HG03103 (cell line): ENCODE data around the gene HBA1.
A peak's percentile ranks its signal among the peaks of the same experiment; 100 is the strongest.
"Not testable (repeated sequence)": the region's sequence is repeated elsewhere in the genome, so short reads cannot be mapped to it uniquely, and the experiment has no call there.

Source experiments
- ATAC-seq: cut with Tn5 transposase; IDR thresholded peaks from one replicate; pipeline ENCODE4 v1.9.1; 2021; ENCODE audit warnings: low read depth; ENCODE audit not compliant: unreplicated experiment

HBA1 gene

GRCh38 chr16:173928-174769 is 2.3 kb upstream of the HBA1 start:
- not testable (repeated sequence) for ATAC-seq

DNA sequence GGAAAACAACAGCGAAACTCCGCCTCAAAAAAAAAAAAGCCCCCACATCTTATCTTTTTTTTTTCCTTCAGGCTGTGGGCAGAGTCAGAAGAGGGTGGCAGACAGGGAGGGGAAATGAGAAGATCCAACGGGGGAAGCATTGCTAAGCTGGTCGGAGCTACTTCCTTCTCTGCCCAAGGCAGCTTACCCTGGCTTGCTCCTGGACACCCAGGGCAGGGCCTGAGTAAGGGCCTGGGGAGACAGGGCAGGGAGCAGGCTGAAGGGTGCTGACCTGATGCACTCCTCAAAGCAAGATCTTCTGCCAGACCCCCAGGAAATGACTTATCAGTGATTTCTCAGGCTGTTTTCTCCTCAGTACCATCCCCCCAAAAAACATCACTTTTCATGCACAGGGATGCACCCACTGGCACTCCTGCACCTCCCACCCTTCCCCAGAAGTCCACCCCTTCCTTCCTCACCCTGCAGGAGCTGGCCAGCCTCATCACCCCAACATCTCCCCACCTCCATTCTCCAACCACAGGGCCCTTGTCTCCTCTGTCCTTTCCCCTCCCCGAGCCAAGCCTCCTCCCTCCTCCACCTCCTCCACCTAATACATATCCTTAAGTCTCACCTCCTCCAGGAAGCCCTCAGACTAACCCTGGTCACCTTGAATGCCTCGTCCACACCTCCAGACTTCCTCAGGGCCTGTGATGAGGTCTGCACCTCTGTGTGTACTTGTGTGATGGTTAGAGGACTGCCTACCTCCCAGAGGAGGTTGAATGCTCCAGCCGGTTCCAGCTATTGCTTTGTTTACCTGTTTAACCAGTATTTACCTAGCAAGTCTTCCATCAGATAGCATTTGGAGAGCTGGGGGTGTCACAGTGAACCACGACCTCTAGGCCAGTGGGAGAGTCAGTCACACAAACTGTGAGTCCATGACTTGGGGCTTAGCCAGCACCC is 1.2 kb upstream of the HBA1 start:
- ATAC-seq, result no peak

DNA sequence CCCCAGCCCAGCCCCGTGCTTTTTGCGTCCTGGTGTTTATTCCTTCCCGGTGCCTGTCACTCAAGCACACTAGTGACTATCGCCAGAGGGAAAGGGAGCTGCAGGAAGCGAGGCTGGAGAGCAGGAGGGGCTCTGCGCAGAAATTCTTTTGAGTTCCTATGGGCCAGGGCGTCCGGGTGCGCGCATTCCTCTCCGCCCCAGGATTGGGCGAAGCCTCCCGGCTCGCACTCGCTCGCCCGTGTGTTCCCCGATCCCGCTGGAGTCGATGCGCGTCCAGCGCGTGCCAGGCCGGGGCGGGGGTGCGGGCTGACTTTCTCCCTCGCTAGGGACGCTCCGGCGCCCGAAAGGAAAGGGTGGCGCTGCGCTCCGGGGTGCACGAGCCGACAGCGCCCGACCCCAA is 474 bp upstream of the HBA1 start:
- ATAC-seq, result not testable (repeated sequence)

DNA sequence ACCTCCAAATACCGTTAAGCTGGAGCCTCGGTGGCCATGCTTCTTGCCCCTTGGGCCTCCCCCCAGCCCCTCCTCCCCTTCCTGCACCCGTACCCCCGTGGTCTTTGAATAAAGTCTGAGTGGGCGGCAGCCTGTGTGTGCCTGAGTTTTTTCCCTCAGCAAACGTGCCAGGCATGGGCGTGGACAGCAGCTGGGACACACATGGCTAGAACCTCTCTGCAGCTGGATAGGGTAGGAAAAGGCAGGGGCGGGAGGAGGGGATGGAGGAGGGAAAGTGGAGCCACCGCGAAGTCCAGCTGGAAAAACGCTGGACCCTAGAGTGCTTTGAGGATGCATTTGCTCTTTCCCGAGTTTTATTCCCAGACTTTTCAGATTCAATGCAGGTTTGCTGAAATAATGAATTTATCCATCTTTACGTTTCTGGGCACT is 928 bp downstream of the HBA1 start:
- no peak for ATAC-seq

DNA sequence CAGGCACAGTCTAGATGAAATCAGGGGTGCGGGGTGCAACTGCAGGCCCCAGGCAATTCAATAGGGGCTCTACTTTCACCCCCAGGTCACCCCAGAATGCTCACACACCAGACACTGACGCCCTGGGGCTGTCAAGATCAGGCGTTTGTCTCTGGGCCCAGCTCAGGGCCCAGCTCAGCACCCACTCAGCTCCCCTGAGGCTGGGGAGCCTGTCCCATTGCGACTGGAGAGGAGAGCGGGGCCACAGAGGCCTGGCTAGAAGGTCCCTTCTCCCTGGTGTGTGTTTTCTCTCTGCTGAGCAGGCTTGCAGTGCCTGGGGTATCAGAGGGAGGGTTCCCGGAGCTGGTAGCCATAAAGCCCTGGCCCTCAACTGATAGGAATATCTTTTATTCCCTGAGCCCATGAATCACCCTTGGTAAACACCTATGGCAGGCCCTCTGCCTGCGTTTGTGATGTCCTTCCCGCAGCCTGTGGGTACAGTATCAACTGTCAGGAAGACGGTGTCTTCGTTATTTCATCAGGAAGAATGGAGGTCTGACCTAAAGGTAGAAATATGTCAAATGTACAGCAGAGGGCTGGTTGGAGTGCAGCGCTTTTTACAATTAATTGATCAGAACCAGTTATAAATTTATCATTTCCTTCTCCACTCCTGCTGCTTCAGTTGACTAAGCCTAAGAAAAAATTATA is 1.6 kb downstream of the HBA1 start:
- ATAC-seq, result no peak

GRCh38 chr16:178668-179015 is 2.2 kb downstream of the HBA1 start:
- ATAC-seq, result no peak

DNA sequence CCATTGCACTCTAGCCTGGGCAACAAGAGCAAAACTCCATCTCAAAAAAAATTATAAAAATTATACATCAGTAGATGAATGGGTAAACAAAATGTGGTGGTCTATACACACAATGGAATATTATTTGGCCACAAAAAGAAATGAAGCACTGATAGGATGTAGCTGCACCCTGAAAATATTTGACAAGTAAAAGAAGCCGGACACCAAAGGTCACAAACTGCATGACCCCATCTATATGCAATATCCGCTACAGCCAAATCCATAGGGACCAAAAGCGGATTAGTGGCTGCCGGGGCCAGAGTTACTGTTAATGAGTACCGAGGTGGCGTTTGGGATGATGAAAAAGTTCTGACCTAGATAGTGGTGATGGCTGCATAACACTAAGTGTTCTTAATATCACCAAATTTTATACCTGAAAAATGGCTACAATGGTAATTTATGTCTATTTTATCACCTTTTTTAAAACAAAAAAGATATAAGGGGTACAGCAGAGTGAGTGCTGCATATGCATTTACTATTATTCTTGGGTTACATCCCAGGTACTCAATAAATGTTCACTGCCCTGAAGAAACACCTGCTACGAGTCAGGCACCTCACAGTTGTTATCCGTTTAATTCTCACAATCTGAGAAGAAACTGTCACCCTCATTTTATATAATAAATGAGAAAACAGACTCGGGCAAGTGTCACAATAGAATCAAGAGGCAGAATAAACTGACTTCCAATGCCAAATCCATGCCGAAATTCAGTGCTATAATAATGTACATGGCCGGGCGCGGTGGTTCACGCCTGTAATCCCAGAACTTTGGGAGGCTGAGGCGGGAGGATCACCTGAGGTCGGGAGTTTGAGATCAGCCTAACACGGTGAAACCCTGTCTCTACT is 3.0 kb downstream of the HBA1 start:
- no peak for ATAC-seq

GRCh38 chr16:180101-180675 is 3.7 kb downstream of the HBA1 start, which contains the start of gene HBQ1:
TSS of gene HBQ1 (plus strand) at chr16:180459. CDS start at chr16:180487, 28 bp downstream.
- no peak for ATAC-seq

GRCh38 chr16:180681-181564 is 4.4 kb downstream of the HBA1 start:
- ATAC-seq, result peak; percentile 51

DNA sequence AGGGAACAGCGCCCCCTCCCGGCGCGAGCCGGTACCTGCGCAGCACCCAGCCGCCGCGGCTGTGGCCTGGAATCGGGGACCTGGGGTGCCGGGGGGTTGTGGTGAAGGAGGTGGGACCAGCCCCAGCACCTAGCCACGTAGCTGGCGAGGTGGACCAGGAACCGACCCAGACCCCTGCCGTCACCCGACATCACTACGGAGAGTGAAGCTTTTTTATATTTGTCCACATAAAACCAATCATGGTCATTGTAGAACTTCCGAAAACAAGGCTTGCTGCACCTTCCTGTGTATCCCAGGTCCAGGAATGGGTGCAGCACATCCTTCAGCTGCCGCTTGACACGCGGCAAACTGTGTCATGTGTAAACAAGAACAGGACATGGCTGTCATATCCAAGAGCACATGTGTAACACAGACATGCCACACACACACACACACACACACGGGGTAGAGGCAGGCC is 5.1 kb downstream of the HBA1 start:
- ATAC-seq, result no peak

DNA sequence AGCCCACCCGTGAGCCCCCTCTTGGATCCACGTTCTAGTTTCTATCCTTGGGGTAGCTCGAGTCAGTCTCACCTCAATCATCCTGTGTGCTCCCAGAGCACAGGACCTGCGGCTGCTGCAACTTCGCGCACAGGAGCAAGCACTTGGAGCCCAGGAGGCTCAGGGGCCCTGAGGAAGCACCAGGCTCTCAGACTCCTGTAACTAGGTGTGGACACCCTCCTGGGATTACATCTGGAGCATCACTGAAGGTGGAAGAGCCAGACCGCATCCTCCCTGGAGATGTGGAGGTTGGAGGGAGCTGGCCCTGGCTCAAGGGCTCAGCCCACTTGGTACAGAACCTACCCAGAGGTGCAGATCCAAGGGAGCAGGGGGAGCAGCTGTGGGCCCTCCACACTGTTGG is 6.5 kb downstream of the HBA1 start:
- ATAC-seq, result no peak

GRCh38 chr16:185213-185612 is 8.7 kb downstream of the HBA1 start:
- no peak for ATAC-seq

GRCh38 chr16:185691-186090 is 9.2 kb downstream of the HBA1 start:
- no peak for ATAC-seq

- ATAC-seq, result no peak
These were observed 10.8 kb downstream of the HBA1 start for GRCh38 chr16:187330-187729.

DNA sequence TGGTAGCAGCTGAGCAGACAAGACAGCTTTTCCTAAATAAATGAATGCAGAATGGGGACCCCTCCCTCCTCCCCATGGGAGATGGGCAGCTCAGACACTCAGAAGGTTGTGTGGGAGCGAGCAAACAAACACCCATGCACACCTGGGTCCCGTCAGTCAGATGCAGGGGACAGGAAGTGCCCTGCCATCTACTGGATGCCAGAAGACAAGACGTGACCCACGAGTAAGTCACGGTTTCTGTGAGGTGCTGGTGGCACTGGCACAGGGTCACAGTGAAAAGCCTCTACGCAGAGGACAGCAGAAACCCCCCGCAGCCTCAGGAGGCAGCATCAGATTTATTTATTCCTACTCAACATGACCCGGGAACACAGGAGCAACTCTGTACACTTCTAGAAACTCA is 12.2 kb downstream of the HBA1 start:
- ATAC-seq, result no peak

- no peak for ATAC-seq
These were observed 13.2 kb downstream of the HBA1 start for GRCh38 chr16:189604-190186.

DNA sequence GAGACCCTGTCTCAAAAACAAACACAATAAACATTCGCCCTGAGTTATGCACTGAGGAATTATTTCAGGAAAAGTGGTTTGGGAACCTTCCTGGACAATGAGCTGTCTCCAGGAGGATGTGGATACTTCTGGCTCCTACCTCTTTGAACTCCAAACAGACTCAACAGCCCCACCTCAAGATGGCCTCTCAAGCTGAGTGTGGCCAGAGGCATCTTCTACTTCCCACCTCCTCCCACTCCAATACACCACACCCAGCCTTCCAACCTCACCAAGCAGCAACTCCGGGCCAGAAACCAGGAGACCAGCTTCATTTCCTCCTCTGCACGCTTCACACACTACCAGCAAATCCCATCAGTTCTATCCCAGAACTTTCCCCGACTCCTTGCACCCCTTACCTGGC is 15.4 kb downstream of the HBA1 start:
- ATAC-seq, result no peak

DNA sequence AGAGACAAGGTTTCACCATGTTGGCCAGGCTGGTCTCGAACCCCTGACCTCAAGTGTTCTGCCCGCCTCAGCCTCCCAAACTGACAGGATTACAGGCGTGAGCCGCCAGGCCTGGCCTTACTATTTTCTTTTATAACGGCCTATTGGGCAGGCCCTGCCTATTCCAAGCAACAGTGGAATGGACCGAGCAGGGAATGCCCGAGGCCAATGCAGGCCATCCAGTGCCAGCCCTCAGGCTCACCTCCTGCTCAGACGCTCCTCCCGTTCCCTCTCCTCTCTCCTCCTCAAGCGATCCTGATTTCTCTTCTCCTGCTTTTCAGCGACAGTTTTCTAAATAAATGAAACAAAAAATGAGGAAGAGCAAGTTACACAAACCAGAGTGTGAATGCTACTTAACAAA is 16.2 kb downstream of the HBA1 start:
- no peak for ATAC-seq
